SU-DHL-6 (cell line): ENCODE measurements around the gene FRG2.
"Not testable (repeated sequence)": the region's sequence is repeated elsewhere in the genome, so short reads cannot be mapped to it uniquely, and the experiment has no call there.

ENCODE experiments used
- H2AFZ ChIP-seq: fragments of 200-600 bp; sonication (generic); 2 replicates; pipeline ENCODE4 v1.6.1; 2014; ENCODE audit warnings: low read depth, mild to moderate bottlenecking, moderate library complexity, mixed read lengths, antibody characterized with exemption, low read length; ENCODE audit not compliant: severe bottlenecking
- H3F3A ChIP-seq: fragments of 200-600 bp; shearing (Covaris generic); 2 replicates; pipeline ENCODE4 v1.6.0; 2016; ENCODE audit warnings: antibody characterized with exemption, mild to moderate bottlenecking; ENCODE audit not compliant: insufficient read depth
- H3K27ac ChIP-seq: fragments of 200-600 bp; sonication (generic); 2 replicates; pipeline ENCODE4 v1.5.1; 2016; ENCODE audit warnings: low read depth, mild to moderate bottlenecking, low read length, moderate library complexity, mixed read lengths
- H3K27me3 ChIP-seq: fragments of 200-600 bp; sonication (generic), shearing (Covaris generic); 2 replicates; pipeline ENCODE4 v1.6.0; 2014; ENCODE audit warnings: mild to moderate bottlenecking, low read length
- H3K36me3 ChIP-seq: fragments of 200-600 bp; sonication (generic); 2 replicates; pipeline ENCODE4 v1.6.1; 2014; ENCODE audit warnings: mild to moderate bottlenecking, low read length, mixed read lengths
- H3K4me2 ChIP-seq: fragments of 300-600, 200-600 bp; shearing (Covaris generic), sonication (generic); 2 replicates; pipeline ENCODE4 v1.6.0; 2014; ENCODE audit warnings: low read length, low read depth, mild to moderate bottlenecking; ENCODE audit not compliant: poor library complexity, severe bottlenecking
- H3K4me3 ChIP-seq: fragments of 200-600 bp; sonication (generic); 2 replicates; pipeline ENCODE4 v1.5.1; 2014; ENCODE audit warnings: antibody characterized with exemption, low read length, mild to moderate bottlenecking, mixed read lengths; ENCODE audit not compliant: insufficient read depth, poor library complexity, severe bottlenecking
- H3K79me2 ChIP-seq: fragments of 200-600 bp; sonication (generic); 2 replicates; pipeline ENCODE4 v1.6.1; 2014; ENCODE audit warnings: mild to moderate bottlenecking, low read length, moderate library complexity; ENCODE audit not compliant: insufficient read depth
- H3K9ac ChIP-seq: fragments of 200-600 bp; sonication (generic); 2 replicates; pipeline ENCODE4 v1.7.0; 2014; ENCODE audit warnings: mild to moderate bottlenecking, low read length
- H3K9me2 ChIP-seq: fragments of 200-600 bp; sonication (generic); replicated peaks from 2 replicates; pipeline ENCODE4 v1.6.1; 2014; ENCODE audit warnings: low read length; ENCODE audit not compliant: insufficient read depth
- H3K9me3 ChIP-seq: fragments of 200-600 bp; sonication (generic); 2 replicates; pipeline ENCODE4 v1.6.1; 2014; ENCODE audit warnings: low read length, mixed read lengths; ENCODE audit not compliant: insufficient read depth
- H4K20me1 ChIP-seq: fragments of 200-600 bp; sonication (generic); 2 replicates; pipeline ENCODE4 v1.6.1; 2014; ENCODE audit warnings: low read depth, mild to moderate bottlenecking, antibody characterized with exemption, low read length, moderate library complexity, mixed read lengths
- CTCF ChIP-seq: fragments of 200-600 bp; sonication (generic); IDR thresholded peaks from one replicate; pipeline ENCODE4 v1.5.1; 2017; ENCODE audit warnings: antibody characterized with exemption, mild to moderate bottlenecking, low read length, moderate library complexity; ENCODE audit not compliant: insufficient read depth, poor library complexity, severe bottlenecking
- EZH2phosphoT487 ChIP-seq: fragments of 200-600 bp; sonication (generic), shearing (Covaris generic); conservative IDR thresholded peaks from 2 replicates; pipeline ENCODE4 v1.6.1; 2018; ENCODE audit warnings: mild to moderate bottlenecking, antibody characterized with exemption, low read length, moderate library complexity, mixed read lengths

Gene FRG2

GRCh38 chr4:190016369-190017289 is 10.4 kb downstream of the FRG2 start:
- Histone ChIP-seq H3K9ac (no peak overlapping the region), H2AFZ (no peak overlapping the region), H3K4me3 (no peak overlapping the region), H4K20me1 (no peaks in the 10 kb centered on the region), H3K27ac (no peak overlapping the region), H3K9me3 (no peaks in the 10 kb centered on the region), H3K9me2 (no peaks in the 10 kb centered on the region), H3K36me3 (no peaks in the 10 kb centered on the region), H3K79me2 (no peaks in the 10 kb centered on the region), H3F3A (no peaks in the 10 kb centered on the region), H3K4me2 (no peak overlapping the region), H3K27me3 (no peaks in the 10 kb centered on the region)
- TF ChIP-seq EZH2phosphoT487 (no peak), CTCF (no peak)

- Histone ChIP-seq H2AFZ (no peak overlapping the region), H3K27me3 (no peaks in the 10 kb centered on the region)
- TF ChIP-seq EZH2phosphoT487: no peak
- no peak for TF ChIP-seq CTCF
These were observed 11.3 kb downstream of the FRG2 start for GRCh38 chr4:190015538-190016368.

GRCh38 chr4:190014771-190015537 is 12.1 kb downstream of the FRG2 start:
- H3K27me3 ChIP-seq: no peaks in the 10 kb centered on the region
- no peak overlapping the region for H3K4me3 ChIP-seq
- no peaks in the 10 kb centered on the region for H3K79me2 ChIP-seq
- H2AFZ ChIP-seq: no peak overlapping the region
- H3K36me3 ChIP-seq: no peaks in the 10 kb centered on the region
- H3F3A ChIP-seq: no peaks in the 10 kb centered on the region
- H3K9me2 ChIP-seq: no peaks in the 10 kb centered on the region
- H4K20me1 ChIP-seq: no peaks in the 10 kb centered on the region
- no peak overlapping the region for H3K27ac ChIP-seq
- no peak overlapping the region for H3K4me2 ChIP-seq
- no peak for TF ChIP-seq EZH2phosphoT487
- TF ChIP-seq CTCF: no peak
- no peak overlapping the region for H3K9ac ChIP-seq
- no peaks in the 10 kb centered on the region for H3K9me3 ChIP-seq

More at GRCh38 chr4:190015538-190016368, 11.3 kb downstream of the FRG2 start:
- Histone ChIP-seq H3K79me2 (no peaks in the 10 kb centered on the region), H3K4me2 (no peak overlapping the region), H3K36me3 (no peaks in the 10 kb centered on the region), H3K9me2 (no peaks in the 10 kb centered on the region), H3K4me3 (no peak overlapping the region), H3K9ac (no peak overlapping the region), H3F3A (no peaks in the 10 kb centered on the region), H3K27ac (no peak overlapping the region), H4K20me1 (no peaks in the 10 kb centered on the region), H3K9me3 (no peaks in the 10 kb centered on the region)

GRCh38 chr4:189989941-189990340 is 37.1 kb downstream of the FRG2 start:
- H3K9me2 ChIP-seq, H3K36me3 ChIP-seq, H3K79me2 ChIP-seq, H3K4me2 ChIP-seq, H2AFZ ChIP-seq, H3F3A ChIP-seq, H3K9me3 ChIP-seq, H4K20me1 ChIP-seq, H3K4me3 ChIP-seq, H3K27me3 ChIP-seq, H3K9ac ChIP-seq, H3K27ac ChIP-seq: not testable (repeated sequence)
